Measurements from ENCODE around the gene C2orf74.
"Not testable (repeated sequence)": the region's sequence is repeated elsewhere in the genome, so short reads cannot be mapped to it uniquely, and the experiment has no call there.

C2orf74 gene

GRCh38 chr2:61149074-61149473, 12.9 kb upstream of the C2orf74 start:
- no peak for TF ChIP-seq CTCF (conservative IDR thresholded peaks at IDR 0.05; ENCODE audit: low read depth, low read length)
- no peak overlapping the region for H3K4me3 ChIP-seq (ENCODE audit: low read depth, low read length)

GRCh38 chr2:61151436-61151835, 10.6 kb upstream of the C2orf74 start:
- peak; percentile 71 for DNase-seq (ENCODE audit: low read depth)
- H3K4me3 ChIP-seq (ENCODE audit: low read depth, low read length): no peak overlapping the region
- no peak for TF ChIP-seq CTCF (conservative IDR thresholded peaks at IDR 0.05; ENCODE audit: low read depth, low read length)

More at GRCh38 chr2:61149074-61149473, 12.9 kb upstream of the C2orf74 start:
- DNase-seq (ENCODE audit: low read depth): no peak

- no peak for DNase-seq (ENCODE audit: low read depth)
- H3K4me3 ChIP-seq (ENCODE audit: low read depth, low read length): no peak overlapping the region
- no peak for TF ChIP-seq CTCF (conservative IDR thresholded peaks at IDR 0.05; ENCODE audit: low read depth, low read length)
These were observed 4.5 kb upstream of the C2orf74 start for GRCh38 chr2:61157371-61158003.

GRCh38 chr2:61158356-61158955, 3.5 kb upstream of the C2orf74 start:
- H3K4me3 ChIP-seq (ENCODE audit: low read depth, low read length): no peak overlapping the region
- DNase-seq (ENCODE audit: low read depth): no peak
- no peak for TF ChIP-seq CTCF (conservative IDR thresholded peaks at IDR 0.05; ENCODE audit: low read depth, low read length)

DNA sequence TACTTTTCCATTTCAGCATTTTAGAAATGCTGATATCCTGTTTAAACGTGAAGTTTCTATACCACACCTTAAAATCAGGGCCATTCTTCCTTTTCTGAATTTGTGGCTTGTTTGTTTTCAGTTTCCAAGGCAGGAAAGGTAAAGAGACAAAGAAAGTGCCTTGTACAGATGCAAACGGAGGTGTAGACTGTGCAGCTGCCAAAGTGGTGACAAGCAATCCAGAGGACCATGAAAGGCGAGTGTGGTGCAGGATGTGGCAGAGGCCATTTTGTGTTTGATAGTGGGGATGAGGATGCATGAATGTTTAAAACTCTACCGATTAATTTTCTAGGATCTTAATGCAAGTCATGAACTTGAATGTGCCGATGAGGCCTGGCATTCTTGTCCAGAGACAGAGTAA, 733 bp downstream of the C2orf74 start:
- no peak for DNase-seq (ENCODE audit: low read depth)
- no peak overlapping the region for H3K4me3 ChIP-seq (ENCODE audit: low read depth, low read length)
- TF ChIP-seq CTCF (conservative IDR thresholded peaks at IDR 0.05; ENCODE audit: low read depth, low read length): no peak

DNA sequence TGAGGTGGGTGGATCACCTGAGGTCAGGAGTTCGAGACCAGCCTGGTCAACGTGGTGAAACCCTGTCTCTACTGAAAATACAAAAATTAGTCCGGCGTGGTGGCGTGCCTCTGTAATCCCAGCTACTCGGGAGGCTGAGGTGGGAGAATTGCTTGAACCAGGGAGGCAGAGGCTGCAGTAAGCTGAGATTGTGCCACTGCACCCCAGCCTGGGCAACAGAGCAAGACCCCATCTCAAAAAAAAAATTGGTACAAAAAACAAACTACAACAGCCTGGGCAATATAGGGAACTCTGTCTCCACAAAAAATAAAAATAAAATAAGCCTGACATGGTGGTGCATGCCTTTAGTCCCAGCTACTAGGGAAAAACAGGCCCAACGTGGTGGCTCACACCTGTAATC, 3.1 kb downstream of the C2orf74 start:
- not testable (repeated sequence) for H3K4me3 ChIP-seq (ENCODE audit: low read depth, low read length); DNase-seq (ENCODE audit: low read depth)

- DNase-seq (ENCODE audit: low read depth): no peak
- no peak for TF ChIP-seq CTCF (conservative IDR thresholded peaks at IDR 0.05; ENCODE audit: low read depth, low read length)
- no peak overlapping the region for H3K4me3 ChIP-seq (ENCODE audit: low read depth, low read length)
These were observed 4.0 kb downstream of the C2orf74 start for GRCh38 chr2:61165946-61166345.
